HG03066 (cell line): ENCODE measurements around the gene SH3BP2.

Experiments used
- ATAC-seq: cut with Tn5 transposase; IDR thresholded peaks from one replicate; pipeline ENCODE4 v1.9.1; 2021; ENCODE audit warnings: low read depth; ENCODE audit not compliant: unreplicated experiment

The SH3BP2 gene

GRCh38 chr4:2792711-2793585 is at the start of gene SH3BP2:
SH3BP2 (plus strand) TSS chr4:2793085; CDS start chr4:2820618, 27,533 bp downstream.
- ATAC-seq = no peak

GRCh38 chr4:2743518-2744445 is 49.1 kb upstream of the SH3BP2 start:
- no peak for ATAC-seq

GRCh38 chr4:2744576-2745270 is 48.2 kb upstream of the SH3BP2 start:
- no peak for ATAC-seq

- ATAC-seq = no peak
These were observed 47.4 kb upstream of the SH3BP2 start for GRCh38 chr4:2745516-2745915.

GRCh38 chr4:2745981-2746806 is 46.7 kb upstream of the SH3BP2 start:
- peak; percentile 92 for ATAC-seq

- no peak for ATAC-seq
These were observed 45.8 kb upstream of the SH3BP2 start for GRCh38 chr4:2746891-2747695.

- ATAC-seq = no peak
These were observed 41.9 kb upstream of the SH3BP2 start for GRCh38 chr4:2750719-2751605.

- no peak for ATAC-seq
These were observed 39.4 kb upstream of the SH3BP2 start for GRCh38 chr4:2753436-2753835.

- ATAC-seq = no peak
These were observed 37.8 kb upstream of the SH3BP2 start for GRCh38 chr4:2754848-2755819.

- peak; percentile 66 for ATAC-seq
These were observed 36.8 kb upstream of the SH3BP2 start, which contains the start of gene TNIP2 for GRCh38 chr4:2755821-2756690. TNIP2 (minus strand) TSS chr4:2756336; CDS start chr4:2756289, 47 bp downstream.

GRCh38 chr4:2756691-2757350 is 36.1 kb upstream of the SH3BP2 start:
- no peak for ATAC-seq

- ATAC-seq = no peak
These were observed 35.5 kb upstream of the SH3BP2 start for GRCh38 chr4:2757426-2757825.

GRCh38 chr4:2761035-2761923 is 31.6 kb upstream of the SH3BP2 start:
- ATAC-seq = no peak

- ATAC-seq = no peak
These were observed 30.8 kb upstream of the SH3BP2 start for GRCh38 chr4:2762048-2762447.
